Urothelium cell line (cell line): ENCODE data around the gene CDC25B.

Experiments used
- DNase-seq: peaks from one replicate; pipeline ENCODE4 v3.0.0; 2011; ENCODE audit warnings: low spot score, mixed read lengths
- FAIRE-seq: peaks from 2 replicates; lab custom pipeline; 2011; peaks lifted over from hg19 to GRCh38; lab: Jason Lieb, UNC

Gene CDC25B

GRCh38 chr20:3763671-3764601, 32.2 kb upstream of the CDC25B start:
- no peak for FAIRE-seq
- DNase-seq, result no peak

GRCh38 chr20:3764659-3765058, 31.5 kb upstream of the CDC25B start:
- no peak for DNase-seq
- no peak for FAIRE-seq

GRCh38 chr20:3765171-3765882, 30.8 kb upstream of the CDC25B start:
- no peak for FAIRE-seq
- DNase-seq, result no peak

GRCh38 chr20:3766422-3767109, 29.5 kb upstream of the CDC25B start:
- FAIRE-seq (no peak), DNase-seq (no peak)

- DNase-seq (no peak), FAIRE-seq (no peak)
Observed at GRCh38 chr20:3767110-3767426, 29.0 kb upstream of the CDC25B start.

GRCh38 chr20:3767427-3768341, 28.4 kb upstream of the CDC25B start, which contains the start of gene ADISSP:
Gene ADISSP (minus strand): TSS chr20:3767753. CDS start chr20:3760100, 7,653 bp downstream.
- FAIRE-seq (peak; percentile 84), DNase-seq (peak; percentile 99)

GRCh38 chr20:3768342-3769130, 27.6 kb upstream of the CDC25B start:
- DNase-seq (peak; percentile 75), FAIRE-seq (peak; percentile 20)

GRCh38 chr20:3771552-3772058, 24.5 kb upstream of the CDC25B start:
- FAIRE-seq (no peak), DNase-seq (no peak)

GRCh38 chr20:3775457-3776108, 20.5 kb upstream of the CDC25B start:
- DNase-seq (no peak), FAIRE-seq (no peak)

- FAIRE-seq (no peak), DNase-seq (no peak)
Observed at GRCh38 chr20:3777381-3777715, 18.8 kb upstream of the CDC25B start.

- DNase-seq, result no peak
- no peak for FAIRE-seq
Observed at GRCh38 chr20:3777716-3778629, 18.1 kb upstream of the CDC25B start.

GRCh38 chr20:3778976-3779375, 17.1 kb upstream of the CDC25B start:
- no peak for DNase-seq
- FAIRE-seq, result no peak

- peak; percentile 92 for DNase-seq
- FAIRE-seq, result no peak
Observed at GRCh38 chr20:3781153-3781910, 14.8 kb upstream of the CDC25B start, which contains the start of gene SPEF1. Gene SPEF1 (minus strand): TSS chr20:3781448. CDS start chr20:3781287, 161 bp downstream.

GRCh38 chr20:3782597-3782996, 13.5 kb upstream of the CDC25B start:
- no peak for FAIRE-seq

GRCh38 chr20:3783068-3783489, 13.0 kb upstream of the CDC25B start:
- FAIRE-seq (peak; percentile 46), DNase-seq (no peak)

More at GRCh38 chr20:3782597-3782996, 13.5 kb upstream of the CDC25B start:
- DNase-seq, result no peak

GRCh38 chr20:3783511-3784195, 12.5 kb upstream of the CDC25B start:
- FAIRE-seq (no peak), DNase-seq (no peak)
